Measurements from ENCODE around the gene CAMK1G. TPM values are rescaled to one million over a fixed set of nuclear protein-coding genes. Genes with fewer than 3 reads are reported as not detected.

CAMK1G gene
- polyA plus RNA-seq, 3 donors: 0.04 to 0.18 TPM; not detected in 1

Other genes with a start within 250 kb of the CAMK1G start
- 10 to 100 TPM in 1 of 3 donors, 1 to 10 TPM in 2; 3.3 to 36.4 (median 5.3) TPM for gene LAMB3, start 68.7 kb downstream of the CAMK1G start, polyA plus RNA-seq
- gene G0S2, start 91.7 kb downstream of the CAMK1G start, polyA plus RNA-seq: 1,000 to 10,000 TPM in 1 of 3 donors, 100 to 1,000 TPM in 2; 291 to 4,779 (median 509) TPM
- 10 to 100 TPM in 1 of 3 donors, 1 to 10 TPM in 2; 1.3 to 17.5 (median 4.9) TPM for gene HSD11B1, start 121.1 kb downstream of the CAMK1G start, polyA plus RNA-seq
- 1 to 10 TPM in 2 of 3 donors, under 1 TPM in 1; 0.22 to 6.3 (median 1.8) TPM for gene TRAF3IP3, start 172.3 kb downstream of the CAMK1G start, polyA plus RNA-seq
- gene C1orf74, start 200.8 kb downstream of the CAMK1G start, polyA plus RNA-seq: under 1 TPM; 0.22 to 0.56 (median 0.44) TPM
- 10 to 100 TPM in 1 of 3 donors, 1 to 10 TPM in 2; 1.8 to 10.4 (median 2.0) TPM for gene IRF6, start 222.4 kb downstream of the CAMK1G start, polyA plus RNA-seq
- 1 to 10 TPM; 1.7 to 3.6 (median 2.0) TPM for gene UTP25, start 244.3 kb downstream of the CAMK1G start, polyA plus RNA-seq